ENCODE measurements around the gene DNAH8.

GRCh38 chr6:38762848-38763247 is 47.7 kb downstream of the DNAH8 start:
- TF ChIP-seq CTCF (IDR thresholded peaks at IDR 0.05; ENCODE audit: insufficient read depth, low read depth, low read length) (no peak), EZH2 (IDR thresholded peaks at IDR 0.05; ENCODE audit: insufficient read depth, low read length) (no peak)
